Testis (tissue), 3 donors: Measurements from ENCODE around the gene SH3RF2. TPM values are rescaled to one million over a fixed set of nuclear protein-coding genes. Genes with fewer than 3 reads are reported as not detected.

Experiments used
- DNase-seq: peaks from one replicate; pipeline ENCODE4 v3.0.0-alpha.2; 2019
- H3K27ac ChIP-seq, 2 donors: fragments of 200-600 bp; sonication (generic); one replicate each; pipeline ENCODE4 v1.5.1; 2019
- H3K27me3 ChIP-seq: fragments of 200-600 bp; sonication (generic); one replicate; pipeline ENCODE4 v1.5.1; 2019
- H3K36me3 ChIP-seq: fragments of 200-600 bp; sonication (generic); one replicate; pipeline ENCODE4 v1.5.1; 2017; ENCODE audit warnings: low read depth; ENCODE audit errors: missing control alignments
- H3K4me1 ChIP-seq: fragments of 200-600 bp; sonication (generic); one replicate; pipeline ENCODE4 v1.5.1; 2019
- H3K4me3 ChIP-seq, 2 donors: fragments of 200-600 bp; sonication (generic); one replicate each; pipeline ENCODE4 v1.5.1; 2017 to 2019
- H3K9me3 ChIP-seq: fragments of 200-600 bp; sonication (generic); one replicate; pipeline ENCODE4 v1.5.1; 2017
- CTCF ChIP-seq, 3 experiments: fragments of 450-650 bp in 2 of 3; fragments of 200-600 bp in 1 of 3; sonication (generic) in 1 of 3; IDR thresholded peaks; one replicate each; pipeline ENCODE4 v1.5.1; 2016 to 2019; ENCODE audit warnings: antibody characterized with exemption in 3 of 3, mild to moderate bottlenecking in 2 of 3, moderate library complexity in 1 of 3
- POLR2A ChIP-seq: fragments of 450-650 bp; IDR thresholded peaks from one replicate; pipeline ENCODE4 v1.6.1; 2017; ENCODE audit warnings: antibody characterized with exemption, mild to moderate bottlenecking, moderate library complexity
- WGBS, 2 donors: methylation state at CpG; one replicate each; pipeline ENCODE4 v1.1.5; 2018; 5-methylcytosine and 5-hydroxymethylcytosine counted together
- intact Hi-C: fragments of 100-400 bp; cut with DNase I; formaldehyde crosslinking; loops from one replicate; pipeline ENCODE4 v1.15.1; 2023; ENCODE audit warnings: low total_unique reads
- polyA plus RNA-seq: library from polyadenylated mRNA; stranded (reverse); fragments of 350-450 nt; fragmentation: Illumina TruSeq; extraction: RNeasy Lipid Tissue Mini Kit (QIAGEN cat#74804); gene quantifications from one replicate; pipeline ENCODE4 v1.2.3, GENCODE V29; 2014; ENCODE audit warnings: low read depth, low replicate concordance; ENCODE audit not compliant: insufficient read depth
- total RNA-seq, 2 donors: library from RNA; depleted of rRNA; stranded (reverse); fragments of >200 nt; gene quantifications; one replicate each; pipeline ENCODE4 v1.2.3, GENCODE V29; 2016

SH3RF2 gene
- total and polyA plus RNA-seq, 3 donors from 2014 or later, result 127 to 416 (median 378) TPM

GRCh38 chr5:145920542-145921210 is 15.7 kb upstream of the SH3RF2 start:
- Histone ChIP-seq H3K4me1 (no peaks in the 10 kb centered on the region), H3K9me3 (no peaks in the 10 kb centered on the region), H3K4me3 (no peak overlapping the region), H3K27me3 (no peaks in the 10 kb centered on the region), H3K27ac (no peak overlapping the region), H3K36me3 (no peaks in the 10 kb centered on the region)
- intact Hi-C loops, result no loop called here
- no peak for DNase-seq
- WGBS, 2 donors, result 82 to 94% methylated on average over 1 of the region's 1 CpG
- TF ChIP-seq CTCF (IDR thresholded peaks at IDR 0.05) (no peak), POLR2A (no peak)

- no peak for DNase-seq
- TF ChIP-seq CTCF (IDR thresholded peaks at IDR 0.05) (no peak), POLR2A (no peak)
- Histone ChIP-seq H3K9me3 (no peaks in the 10 kb centered on the region), H3K27ac (no peak overlapping the region), H3K36me3 (no peaks in the 10 kb centered on the region), H3K4me1 (no peaks in the 10 kb centered on the region), H3K27me3 (no peaks in the 10 kb centered on the region), H3K4me3 (no peak overlapping the region)
- intact Hi-C loops, result no loop called here
- 77 to 82% methylated on average over 2 of the region's 2 CpGs for WGBS, 2 donors
Measured at GRCh38 chr5:145921211-145921610, 15.2 kb upstream of the SH3RF2 start.

GRCh38 chr5:145922059-145922458 is 14.3 kb upstream of the SH3RF2 start:
- Histone ChIP-seq H3K4me1 (no peaks in the 10 kb centered on the region), H3K4me3 (no peak overlapping the region), H3K9me3 (no peaks in the 10 kb centered on the region), H3K27ac (no peak overlapping the region), H3K27me3 (no peaks in the 10 kb centered on the region), H3K36me3 (no peaks in the 10 kb centered on the region)
- TF ChIP-seq CTCF (IDR thresholded peaks at IDR 0.05) (no peak), POLR2A (no peak)
- intact Hi-C loops, result no loop called here
- no peak for DNase-seq
- WGBS, 2 donors, result 74 to 82% methylated on average over 2 of the region's 2 CpGs

- no peak for DNase-seq
- H3K27ac ChIP-seq, result no peak overlapping the region
- H3K27me3 ChIP-seq, result no peaks in the 10 kb centered on the region
- 93% methylated on average over 3 of the region's 3 CpGs for WGBS, 2 donors
- no peaks in the 10 kb centered on the region for H3K9me3 ChIP-seq
- no peak for TF ChIP-seq POLR2A
- no peak for TF ChIP-seq CTCF (IDR thresholded peaks at IDR 0.05)
- intact Hi-C loops, result no loop called here
- no peaks in the 10 kb centered on the region for H3K36me3 ChIP-seq
- no peaks in the 10 kb centered on the region for H3K4me1 ChIP-seq
- no peak overlapping the region for H3K4me3 ChIP-seq
Measured at GRCh38 chr5:145923405-145923804, 13.0 kb upstream of the SH3RF2 start.

- 87 to 97% methylated on average over 1 of the region's 1 CpG for WGBS, 2 donors
- no peaks in the 10 kb centered on the region for H3K9me3 ChIP-seq
- TF ChIP-seq CTCF (IDR thresholded peaks at IDR 0.05) (no peak), POLR2A (no peak)
- H3K4me3 ChIP-seq, result no peak overlapping the region
- intact Hi-C loops, result no loop called here
- H3K27me3 ChIP-seq, result no peaks in the 10 kb centered on the region
- no peaks in the 10 kb centered on the region for H3K36me3 ChIP-seq
- H3K27ac ChIP-seq, result no peak overlapping the region
- no peak for DNase-seq
- no peaks in the 10 kb centered on the region for H3K4me1 ChIP-seq
Measured at GRCh38 chr5:145924849-145925248, 11.5 kb upstream of the SH3RF2 start.
